Measurements from ENCODE around the gene IL31RA.

IL31RA gene

GRCh38 chr5:55852503-55852902 is 1.3 kb downstream of the IL31RA start:
- ATAC-seq: no peak
- Mint-ChIP-seq H3K27me3 (peaks cover 15% of the 10 kb centered on the region), H3K4me3 (no peak overlapping the region), H3K9me3 (peaks cover 4% of the 10 kb centered on the region), H3K36me3 (ENCODE audit: low read depth) (no peaks in the 10 kb centered on the region), H3K4me1 (peaks cover 37% of the 10 kb centered on the region), H3K27ac (no peak overlapping the region)
- no peak for DNase-seq

- Mint-ChIP-seq H3K4me1 (peaks cover 36% of the 10 kb centered on the region), H3K36me3 (ENCODE audit: low read depth) (no peaks in the 10 kb centered on the region), H3K4me3 (no peak overlapping the region), H3K9me3 (no peaks in the 10 kb centered on the region), H3K27ac (no peak overlapping the region), H3K27me3 (peaks cover 12% of the 10 kb centered on the region)
- ATAC-seq (no peak), DNase-seq (no peak)
Measured at GRCh38 chr5:55853041-55853670, 2.0 kb downstream of the IL31RA start.

- Mint-ChIP-seq H3K27me3 (peaks cover 9% of the 10 kb centered on the region), H3K36me3 (ENCODE audit: low read depth) (no peaks in the 10 kb centered on the region), H3K4me3 (no peak overlapping the region), H3K9me3 (no peaks in the 10 kb centered on the region), H3K27ac (no peak overlapping the region), H3K4me1 (peaks cover 36% of the 10 kb centered on the region)
- DNase-seq: no peak
- ATAC-seq: no peak
Measured at GRCh38 chr5:55853818-55854217, 2.7 kb downstream of the IL31RA start.

GRCh38 chr5:55855509-55855908 is 4.4 kb downstream of the IL31RA start:
- H3K27ac Mint-ChIP-seq: peak overlapping the region; percentile 64
- ATAC-seq: peak; percentile 44
- H3K4me3 Mint-ChIP-seq: no peak overlapping the region

GRCh38 chr5:55856516-55857246 is 5.5 kb downstream of the IL31RA start:
- Mint-ChIP-seq H3K27ac (peak overlapping the region; percentile 64), H3K27me3 (no peaks in the 10 kb centered on the region), H3K4me3 (no peak overlapping the region), H3K4me1 (peaks cover 29% of the 10 kb centered on the region), H3K9me3 (no peaks in the 10 kb centered on the region), H3K36me3 (ENCODE audit: low read depth) (no peaks in the 10 kb centered on the region)
- ATAC-seq: peak; percentile 75
- no peak for DNase-seq

More at GRCh38 chr5:55855509-55855908, 4.4 kb downstream of the IL31RA start:
- no peaks in the 10 kb centered on the region for H3K36me3 Mint-ChIP-seq (ENCODE audit: low read depth)
- DNase-seq: no peak
- peaks cover 5% of the 10 kb centered on the region for H3K27me3 Mint-ChIP-seq
- H3K4me1 Mint-ChIP-seq: peaks cover 36% of the 10 kb centered on the region
- no peaks in the 10 kb centered on the region for H3K9me3 Mint-ChIP-seq

- ATAC-seq (no peak), DNase-seq (no peak)
- peaks cover 26% of the 10 kb centered on the region for H3K4me1 Mint-ChIP-seq
- no peak overlapping the region for H3K4me3 Mint-ChIP-seq
- no peaks in the 10 kb centered on the region for H3K27me3 Mint-ChIP-seq
- peak overlapping the region; percentile 64 for H3K27ac Mint-ChIP-seq
- H3K9me3 Mint-ChIP-seq: no peaks in the 10 kb centered on the region
- no peaks in the 10 kb centered on the region for H3K36me3 Mint-ChIP-seq (ENCODE audit: low read depth)
Measured at GRCh38 chr5:55857247-55857640, 6.1 kb downstream of the IL31RA start.

GRCh38 chr5:55858104-55858503 is 6.9 kb downstream of the IL31RA start:
- Mint-ChIP-seq H3K4me3 (no peak overlapping the region), H3K9me3 (no peaks in the 10 kb centered on the region), H3K4me1 (peaks cover 26% of the 10 kb centered on the region), H3K27ac (no peak overlapping the region), H3K36me3 (ENCODE audit: low read depth) (no peaks in the 10 kb centered on the region), H3K27me3 (no peaks in the 10 kb centered on the region)
- ATAC-seq (no peak), DNase-seq (no peak)

- H3K9me3 Mint-ChIP-seq: no peaks in the 10 kb centered on the region
- peaks cover 25% of the 10 kb centered on the region for H3K4me1 Mint-ChIP-seq
- no peak overlapping the region for H3K27ac Mint-ChIP-seq
- DNase-seq: no peak
- no peaks in the 10 kb centered on the region for H3K27me3 Mint-ChIP-seq
- no peaks in the 10 kb centered on the region for H3K36me3 Mint-ChIP-seq (ENCODE audit: low read depth)
- ATAC-seq: no peak
- H3K4me3 Mint-ChIP-seq: no peak overlapping the region
Measured at GRCh38 chr5:55860288-55860687, 9.1 kb downstream of the IL31RA start.

- no peak overlapping the region for H3K4me3 Mint-ChIP-seq
Measured at GRCh38 chr5:55860709-55861108, 9.6 kb downstream of the IL31RA start.

GRCh38 chr5:55864606-55865541 is 13.7 kb downstream of the IL31RA start:
- no peak overlapping the region for H3K4me3 Mint-ChIP-seq
- peak overlapping the region; percentile 21 for H3K27ac Mint-ChIP-seq
- peaks cover 35% of the 10 kb centered on the region for H3K4me1 Mint-ChIP-seq
- DNase-seq (no peak), ATAC-seq (no peak)
- H3K9me3 Mint-ChIP-seq: peaks cover 4% of the 10 kb centered on the region
- no peaks in the 10 kb centered on the region for H3K36me3 Mint-ChIP-seq (ENCODE audit: low read depth)
- H3K27me3 Mint-ChIP-seq: no peaks in the 10 kb centered on the region

More at GRCh38 chr5:55860709-55861108, 9.6 kb downstream of the IL31RA start:
- DNase-seq: no peak
- Mint-ChIP-seq H3K9me3 (no peaks in the 10 kb centered on the region), H3K27ac (no peak overlapping the region), H3K36me3 (ENCODE audit: low read depth) (no peaks in the 10 kb centered on the region), H3K27me3 (no peaks in the 10 kb centered on the region), H3K4me1 (peaks cover 23% of the 10 kb centered on the region)
- ATAC-seq: no peak

GRCh38 chr5:55865831-55866230 is 14.7 kb downstream of the IL31RA start:
- H3K9me3 Mint-ChIP-seq: peaks cover 4% of the 10 kb centered on the region
- H3K27ac Mint-ChIP-seq: peak overlapping the region; percentile 61
- H3K27me3 Mint-ChIP-seq: no peaks in the 10 kb centered on the region
- no peak for DNase-seq
- H3K36me3 Mint-ChIP-seq (ENCODE audit: low read depth): no peaks in the 10 kb centered on the region
- no peak overlapping the region for H3K4me3 Mint-ChIP-seq
- peaks cover 37% of the 10 kb centered on the region for H3K4me1 Mint-ChIP-seq
- ATAC-seq: no peak

GRCh38 chr5:55866485-55866884 is 15.3 kb downstream of the IL31RA start:
- Mint-ChIP-seq H3K27ac (no peak overlapping the region), H3K4me3 (no peak overlapping the region), H3K36me3 (ENCODE audit: low read depth) (no peaks in the 10 kb centered on the region), H3K27me3 (no peaks in the 10 kb centered on the region), H3K4me1 (peaks cover 37% of the 10 kb centered on the region), H3K9me3 (peaks cover 4% of the 10 kb centered on the region)
- DNase-seq: no peak
- ATAC-seq: no peak

GRCh38 chr5:55866934-55867333 is 15.8 kb downstream of the IL31RA start:
- Mint-ChIP-seq H3K27ac (peak overlapping the region; percentile 23), H3K27me3 (no peaks in the 10 kb centered on the region), H3K4me1 (peaks cover 37% of the 10 kb centered on the region), H3K4me3 (no peak overlapping the region), H3K36me3 (ENCODE audit: low read depth) (no peaks in the 10 kb centered on the region), H3K9me3 (peaks cover 4% of the 10 kb centered on the region)
- DNase-seq (no peak), ATAC-seq (no peak)

- ATAC-seq: peak; percentile 96
- Mint-ChIP-seq H3K4me3 (peak overlapping the region; percentile 16), H3K4me1 (peaks cover 37% of the 10 kb centered on the region), H3K27ac (peak overlapping the region; percentile 87), H3K9me3 (peaks cover 4% of the 10 kb centered on the region), H3K36me3 (ENCODE audit: low read depth) (no peaks in the 10 kb centered on the region), H3K27me3 (no peaks in the 10 kb centered on the region)
- peak; percentile 61 for DNase-seq
Measured at GRCh38 chr5:55868846-55869245, 17.7 kb downstream of the IL31RA start.
